Panc1 (cell line): ENCODE results near the gene NOL11. TPM values are rescaled to one million over a fixed set of nuclear protein-coding genes. Genes with fewer than 3 reads are reported as not detected.

Experiments used
- ATAC-seq: fragments of 200-7000 bp; cut with Tn5 transposase; 2 replicates; pipeline ENCODE4 v1.9.1; 2020; ENCODE audit warnings: mild to moderate bottlenecking, moderate library complexity
- BruUV-seq: library from RNA; stranded (reverse); fragments of 400-500 nt; replicated peaks from 2 replicates; lab custom pipeline; 2021; lab: Mats Ljungman, UMichigan
- CTCF ChIA-PET: fragments of 300-600 bp; sonication (Branson Sonifier 250); formaldehyde crosslinking; loops from one replicate; lab custom pipeline; 2022; ENCODE audit warnings: antibody characterized with exemption; lab: Charles Lee
- POLR2A ChIA-PET: fragments of 300-600 bp; sonication (Branson Sonifier 250); formaldehyde crosslinking; loops from one replicate; lab custom pipeline; 2022; ENCODE audit warnings: antibody characterized with exemption; lab: Charles Lee
- DNase-seq: peaks from one replicate; pipeline ENCODE4 v3.0.0-alpha.2; 2010; ENCODE audit warnings: low read depth, low spot score
- H3K27ac ChIP-seq: 2 replicates; pipeline ENCODE4 v1.5.1; 2011; ENCODE audit warnings: mild to moderate bottlenecking, low read length, inconsistent platforms
- H3K27me3 ChIP-seq: fragments of 200-500 bp; sonication (Bioruptor generic); 2 replicates; pipeline ENCODE4 v1.6.0; 2014; ENCODE audit warnings: low read length, inconsistent platforms; ENCODE audit not compliant: control insufficient read depth, insufficient read depth
- H3K36me3 ChIP-seq: fragments of 200-500 bp; sonication (Bioruptor generic); 2 replicates; pipeline ENCODE4 v1.5.1; 2014; ENCODE audit warnings: inconsistent platforms, mild to moderate bottlenecking, low read length, moderate library complexity; ENCODE audit not compliant: control insufficient read depth, insufficient read depth
- H3K4me1 ChIP-seq: 2 replicates; pipeline ENCODE4 v1.5.1; 2011; ENCODE audit warnings: inconsistent platforms, mild to moderate bottlenecking, low read length, moderate library complexity; ENCODE audit not compliant: control insufficient read depth, insufficient read depth
- H3K4me3 ChIP-seq, 2 experiments: 2 replicates each; pipeline ENCODE4 v1.5.1; 2011 to 2012; ENCODE audit warnings: low read depth in 2 of 2, low read length in 2 of 2, mild to moderate bottlenecking in 2 of 2, inconsistent platforms in 1 of 2, moderate library complexity in 1 of 2
- H3K9me3 ChIP-seq: fragments of 200-500 bp; sonication (Bioruptor generic); 2 replicates; pipeline ENCODE4 v1.5.1; 2014; ENCODE audit warnings: low read depth, mild to moderate bottlenecking, inconsistent platforms, low read length, moderate library complexity; ENCODE audit not compliant: control insufficient read depth, insufficient read depth
- CTCF ChIP-seq: fragments of 450-650 bp; IDR thresholded peaks from 2 replicates; pipeline ENCODE4 v1.5.1; 2017; ENCODE audit warnings: mild to moderate bottlenecking
- POLR2AphosphoS5 ChIP-seq: IDR thresholded peaks from 2 replicates; pipeline ENCODE4 v1.6.1; 2012; ENCODE audit warnings: mild to moderate bottlenecking, low read depth, low read length, moderate library complexity
- REST ChIP-seq, 2 experiments: IDR thresholded peaks; 2 replicates each; pipeline ENCODE4 v1.6.1; 2011 to 2012; ENCODE audit warnings: low read depth in 2 of 2, control low read depth in 1 of 2, low read length in 1 of 2, mild to moderate bottlenecking in 1 of 2, moderate library complexity in 1 of 2; ENCODE audit not compliant: insufficient read depth in 1 of 2
- SIN3A ChIP-seq: IDR thresholded peaks from 2 replicates; pipeline ENCODE4 v1.6.1; 2012; ENCODE audit warnings: low read depth, mild to moderate bottlenecking, low read length, moderate library complexity, borderline replicate concordance; ENCODE audit not compliant: insufficient read depth
- TCF7L2 ChIP-seq: IDR thresholded peaks from 2 replicates; pipeline ENCODE4 v1.6.1; 2011; ENCODE audit warnings: mild to moderate bottlenecking, low read depth, low read length, inconsistent platforms
- in situ Hi-C: cut with HindIII; loops from 2 replicates; pipeline ENCODE4 v1.10.0; 2016; ENCODE audit warnings: low sequenced_read_pairs, low pct_unique_long_range_greater_than_20kb
- intact Hi-C: fragments of 100-400 bp; cut with micrococcal nuclease; formaldehyde crosslinking; loops from one replicate; pipeline ENCODE4 v1.10.0; 2022; ENCODE audit not compliant: unreplicated experiment
- total RNA-seq: library from RNA; stranded (reverse); gene quantifications from one replicate; pipeline ENCODE4 v1.2.1, GENCODE V29; 2021; ENCODE audit not compliant: unreplicated experiment

The NOL11 gene
- total RNA-seq, 1 experiment from 2014 or later = 41.0 TPM

GRCh38 chr17:67733449-67733848 is 15.7 kb downstream of the NOL11 start:
- ATAC-seq (no peak), DNase-seq (no peak)
- Histone ChIP-seq H3K27ac (no peak overlapping the region), H3K27me3 (no peaks in the 10 kb centered on the region), H3K36me3 (peaks cover 28% of the 10 kb centered on the region), H3K9me3 (no peaks in the 10 kb centered on the region), H3K4me1 (no peaks in the 10 kb centered on the region), H3K4me3 (no peak overlapping the region)
- CTCF ChIA-PET = interaction anchor here (0.6 kb wide), 1 partner anchor 480 kb away, joined by 3 read pairs; no protein-coding TSS in a partner anchor
- in situ Hi-C loops (no loop called here), intact Hi-C loops (no loop called here)
- POLR2A ChIA-PET = no interaction called here
- TF ChIP-seq SIN3A (no peak), TCF7L2 (no peak), REST (IDR thresholded peaks at IDR 0.05; ENCODE audit: insufficient read depth in 1 of 2, low read depth in 2 of 2, low read length in 1 of 2) (no peak), CTCF (no peak), POLR2AphosphoS5 (no peak)
- BruUV-seq = no TSS peak

- Histone ChIP-seq H3K36me3 (peaks cover 41% of the 10 kb centered on the region), H3K27ac (no peak overlapping the region), H3K4me3 (no peak overlapping the region), H3K9me3 (no peaks in the 10 kb centered on the region), H3K4me1 (no peaks in the 10 kb centered on the region), H3K27me3 (no peaks in the 10 kb centered on the region)
- ATAC-seq (no peak), DNase-seq (no peak)
- POLR2A ChIA-PET = no interaction called here
- intact Hi-C loops (no loop called here), in situ Hi-C loops (no loop called here)
- CTCF ChIA-PET = no interaction called here
- TF ChIP-seq POLR2AphosphoS5 = no peak
- no peak for TF ChIP-seq REST (IDR thresholded peaks at IDR 0.05; ENCODE audit: insufficient read depth in 1 of 2, low read depth in 2 of 2, low read length in 1 of 2)
- TF ChIP-seq SIN3A = no peak
- no peak for TF ChIP-seq CTCF
- TF ChIP-seq TCF7L2 = no peak
- BruUV-seq = no TSS peak
These were observed 19.4 kb downstream of the NOL11 start for GRCh38 chr17:67737145-67737544.
